SJSA1 (cell line): ENCODE measurements around the gene PLPPR2. TPM values are rescaled to one million over a fixed set of nuclear protein-coding genes. Genes with fewer than 3 reads are reported as not detected.
"Not testable (repeated sequence)": the region's sequence is repeated elsewhere in the genome, so short reads cannot be mapped to it uniquely, and the experiment has no call there.

Experiments
- DNase-seq, 2 experiments: peaks; one replicate each; pipeline ENCODE4 v3.0.0-alpha.2; 2015 to 2020; ENCODE audit warnings: low spot score in 2 of 2, low read depth in 1 of 2
- H3K27ac ChIP-seq: fragments of 250-450 bp; sonication (Bioruptor Pico); 2 replicates; pipeline ENCODE4 v1.5.1; 2020; ENCODE audit warnings: mild to moderate bottlenecking, moderate library complexity
- H3K27me3 ChIP-seq: fragments of 250-450 bp; sonication (Bioruptor Pico); replicated peaks from 2 replicates; pipeline ENCODE4 v1.5.1; 2020; ENCODE audit warnings: mild to moderate bottlenecking, moderate library complexity
- H3K36me3 ChIP-seq: fragments of 250-450 bp; sonication (Bioruptor Pico); 2 replicates; pipeline ENCODE4 v1.5.1; 2020; ENCODE audit warnings: mild to moderate bottlenecking
- H3K4me1 ChIP-seq: fragments of 250-450 bp; sonication (Bioruptor Pico); replicated peaks from 2 replicates; pipeline ENCODE4 v1.6.1; 2021; ENCODE audit warnings: mild to moderate bottlenecking
- H3K4me3 ChIP-seq: fragments of 250-450 bp; sonication (Bioruptor Pico); 2 replicates; pipeline ENCODE4 v1.5.1; 2020; ENCODE audit warnings: mild to moderate bottlenecking
- H3K9me3 ChIP-seq: fragments of 250-450 bp; sonication (Bioruptor Pico); replicated peaks from 2 replicates; pipeline ENCODE4 v1.5.1; 2020; ENCODE audit warnings: mild to moderate bottlenecking
- total RNA-seq: library from RNA; depleted of rRNA; stranded (reverse); fragments of >200 nt; shearing (Covaris generic); gene quantifications from 2 replicates; pipeline ENCODE4 v1.2.3, GENCODE V29; 2014

The PLPPR2 gene
- total RNA-seq, 1 experiment from 2014 or later = 22.3 TPM

- not testable (repeated sequence) for DNase-seq, H3K27me3 ChIP-seq, H3K4me3 ChIP-seq, H3K27ac ChIP-seq, H3K4me1 ChIP-seq, H3K36me3 ChIP-seq, H3K9me3 ChIP-seq
These were observed 21.4 kb upstream of the PLPPR2 start for GRCh38 chr19:11333838-11334237.

- Histone ChIP-seq H3K4me3 (no peak overlapping the region), H3K27ac (no peak overlapping the region), H3K4me1 (peaks cover 6% of the 10 kb centered on the region), H3K9me3 (no peaks in the 10 kb centered on the region), H3K27me3 (no peaks in the 10 kb centered on the region), H3K36me3 (no peaks in the 10 kb centered on the region)
- no peak for DNase-seq
These were observed 19.6 kb upstream of the PLPPR2 start for GRCh38 chr19:11335449-11336146.

GRCh38 chr19:11337080-11337479 lies 18.2 kb upstream of the PLPPR2 start:
- H3K4me1 ChIP-seq = peaks cover 6% of the 10 kb centered on the region
- H3K36me3 ChIP-seq = peaks cover 6% of the 10 kb centered on the region
- H3K27me3 ChIP-seq = no peaks in the 10 kb centered on the region
- no peak overlapping the region for H3K4me3 ChIP-seq
- no peak for DNase-seq
- no peak overlapping the region for H3K27ac ChIP-seq
- no peaks in the 10 kb centered on the region for H3K9me3 ChIP-seq

DNA sequence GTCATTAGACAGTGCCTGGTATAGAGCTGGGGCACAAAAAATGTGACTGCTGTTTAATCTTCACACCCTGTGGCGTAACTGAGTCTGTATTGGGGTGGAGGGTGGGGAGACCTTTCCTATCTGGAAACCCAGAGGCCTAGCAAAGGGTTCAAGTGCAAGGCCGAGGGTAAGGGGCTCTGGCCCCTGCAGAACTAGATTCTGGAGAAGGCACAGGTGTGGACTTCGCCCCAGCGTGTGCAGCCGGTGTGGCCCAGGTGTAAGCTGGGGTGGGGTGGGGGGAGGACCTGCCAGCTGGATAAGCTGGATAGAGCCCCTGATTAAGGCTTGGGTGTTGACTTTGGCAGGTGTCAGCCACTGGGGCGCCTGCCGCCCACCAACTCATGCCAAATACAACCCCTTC lies 17.1 kb upstream of the PLPPR2 start:
- H3K36me3 ChIP-seq = peaks cover 6% of the 10 kb centered on the region
- no peak for DNase-seq
- peaks cover 6% of the 10 kb centered on the region for H3K4me1 ChIP-seq
- no peak overlapping the region for H3K27ac ChIP-seq
- H3K4me3 ChIP-seq = no peak overlapping the region
- H3K27me3 ChIP-seq = no peaks in the 10 kb centered on the region
- H3K9me3 ChIP-seq = no peaks in the 10 kb centered on the region

DNA sequence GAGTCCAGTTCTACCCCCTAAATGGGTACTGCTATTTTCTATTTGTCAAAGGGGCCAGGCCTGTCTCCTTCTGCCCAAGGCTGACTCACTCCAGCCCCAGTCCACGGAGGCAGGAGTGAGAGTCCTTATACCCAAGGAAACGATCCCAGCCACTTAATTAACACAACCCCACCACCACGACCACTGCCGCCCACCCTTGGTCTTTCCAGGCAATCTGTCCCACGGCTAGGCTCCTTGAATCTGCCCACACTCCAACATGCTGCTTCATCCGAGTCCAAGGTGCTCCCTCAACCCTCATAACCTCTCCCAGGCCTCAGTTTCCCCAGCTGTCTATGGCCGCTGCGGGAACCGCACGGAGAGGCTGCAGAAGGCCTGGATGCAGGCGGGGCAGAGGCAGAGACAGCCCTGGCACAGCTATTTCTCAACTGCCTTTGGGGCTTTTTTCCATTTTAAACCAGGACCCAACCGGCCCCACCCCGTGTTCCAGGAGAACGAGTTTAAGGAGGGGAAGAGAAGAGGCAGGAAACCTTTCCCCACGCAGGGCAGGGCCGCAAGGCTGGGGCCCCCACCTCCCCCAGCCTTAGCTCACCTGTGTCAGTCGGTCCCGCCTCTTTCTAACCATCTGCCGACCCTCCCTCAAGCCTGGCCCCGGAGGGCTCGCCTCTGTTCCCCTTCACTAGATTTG lies 16.5 kb upstream of the PLPPR2 start:
- no peak for DNase-seq
- peaks cover 6% of the 10 kb centered on the region for H3K36me3 ChIP-seq
- H3K9me3 ChIP-seq = no peaks in the 10 kb centered on the region
- no peak overlapping the region for H3K27ac ChIP-seq
- H3K4me3 ChIP-seq = no peak overlapping the region
- no peaks in the 10 kb centered on the region for H3K27me3 ChIP-seq
- peaks cover 10% of the 10 kb centered on the region for H3K4me1 ChIP-seq

DNA sequence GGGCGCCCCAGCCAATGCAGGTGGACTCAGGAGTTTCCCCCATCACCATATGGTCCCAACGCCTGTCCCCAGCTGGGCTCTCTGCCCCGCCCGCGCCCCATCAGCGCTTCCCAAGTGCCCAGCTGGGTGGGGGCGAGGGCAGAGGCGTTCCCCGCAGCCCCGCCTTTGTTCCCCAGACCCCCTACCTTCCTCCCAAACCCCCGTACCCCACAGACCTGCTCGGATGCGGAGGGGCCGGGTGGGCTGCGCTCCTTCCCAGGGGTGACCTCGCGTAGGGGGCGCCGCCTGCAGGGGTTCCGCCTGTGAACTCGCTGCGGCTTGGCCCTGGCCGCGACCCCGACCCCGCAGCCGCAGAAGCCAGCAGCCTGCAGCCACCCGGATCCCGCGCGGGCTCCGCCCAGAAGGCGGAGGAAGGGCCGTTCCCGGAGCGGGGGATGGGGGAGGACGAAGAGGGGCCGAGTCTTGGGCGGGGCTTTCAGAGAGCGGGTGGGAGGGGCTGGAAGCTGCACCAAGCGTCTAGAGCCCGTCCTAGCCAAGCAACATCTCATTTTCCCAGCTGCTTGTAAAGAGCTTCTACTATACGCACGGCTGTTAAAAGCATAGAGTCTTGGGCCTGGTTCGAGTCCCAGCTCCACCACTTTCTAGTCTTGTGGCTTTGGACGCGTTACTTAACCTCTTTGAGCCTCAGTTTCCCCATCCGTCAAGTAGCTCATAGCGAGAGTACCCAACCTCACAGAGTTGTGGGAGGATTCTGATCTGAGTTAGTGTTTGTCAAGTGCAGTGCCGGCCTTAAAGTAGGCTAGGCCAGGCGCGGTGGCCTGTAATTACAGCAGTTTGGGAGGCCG lies 15.8 kb upstream of the PLPPR2 start, which contains the start of gene RAB3D:
Gene RAB3D, minus strand, starts transcription at position 404 of the 845 bp plus-strand sequence. CDS start 2,258 bp downstream, outside the sequence.
- Histone ChIP-seq H3K27me3 (no peaks in the 10 kb centered on the region), H3K27ac (no peak within 1 kb of the TSS)
- DNase-seq = peak in 1 of 2 experiments; percentile 74

GRCh38 chr19:11340099-11340467 lies 15.1 kb upstream of the PLPPR2 start:
- H3K4me3 ChIP-seq = not testable (repeated sequence)

More for the DNA sequence above, 15.8 kb upstream of the PLPPR2 start, which contains the start of gene RAB3D:
- peaks cover 17% of the 10 kb centered on the region for H3K4me1 ChIP-seq
- no peaks in the 10 kb centered on the region for H3K9me3 ChIP-seq
- H3K36me3 ChIP-seq = peaks cover 6% of the 10 kb centered on the region
- 0 out of 2 replicates have a peak within 1 kb of the TSS, but pooled peaks have one; percentile 12 for H3K4me3 ChIP-seq

GRCh38 chr19:11342429-11342828 lies 12.8 kb upstream of the PLPPR2 start:
- DNase-seq = no peak
- Histone ChIP-seq H3K4me3 (no peak overlapping the region), H3K27me3 (no peaks in the 10 kb centered on the region), H3K36me3 (peaks cover 6% of the 10 kb centered on the region), H3K9me3 (no peaks in the 10 kb centered on the region), H3K4me1 (peaks cover 37% of the 10 kb centered on the region), H3K27ac (no peak overlapping the region)

More at GRCh38 chr19:11340099-11340467, 15.1 kb upstream of the PLPPR2 start:
- H3K36me3 ChIP-seq, H3K27ac ChIP-seq, DNase-seq, H3K27me3 ChIP-seq, H3K9me3 ChIP-seq: not testable (repeated sequence)
- peaks cover 23% of the 10 kb centered on the region for H3K4me1 ChIP-seq

- peaks cover 31% of the 10 kb centered on the region for H3K4me1 ChIP-seq
- peak overlapping the region; percentile 51 for H3K4me3 ChIP-seq
- no peak overlapping the region for H3K27ac ChIP-seq
- H3K36me3 ChIP-seq = peaks cover 6% of the 10 kb centered on the region
- no peak for DNase-seq
- H3K9me3 ChIP-seq = peaks cover 9% of the 10 kb centered on the region
- H3K27me3 ChIP-seq = no peaks in the 10 kb centered on the region
These were observed 10.0 kb upstream of the PLPPR2 start for GRCh38 chr19:11345122-11345803.

GRCh38 chr19:11346104-11346940 lies 8.9 kb upstream of the PLPPR2 start, which contains the start of the genes CCDC159 and TMEM205:
Gene CCDC159, plus strand, starts transcription at chr19:11346519. Its CDS starts 88 bp downstream, at chr19:11346607.
Gene TMEM205, minus strand, starts transcription at chr19:11346268. Its CDS starts 649 bp downstream, at chr19:11345619.
- peak; percentile 97 to 99 for DNase-seq
- Histone ChIP-seq H3K27me3 (no peaks in the 10 kb centered on the region), H3K36me3 (peaks cover 4% of the 10 kb centered on the region), H3K4me1 (peaks cover 31% of the 10 kb centered on the region), H3K4me3 (peak within 1 kb of the TSS; percentile 51), H3K27ac (peak within 1 kb of the TSS; percentile 24), H3K9me3 (peaks cover 9% of the 10 kb centered on the region)

- Histone ChIP-seq H3K4me1 (peaks cover 31% of the 10 kb centered on the region), H3K27me3 (no peaks in the 10 kb centered on the region), H3K9me3 (peaks cover 9% of the 10 kb centered on the region), H3K4me3 (no peak overlapping the region), H3K27ac (no peak overlapping the region), H3K36me3 (no peaks in the 10 kb centered on the region)
- DNase-seq = no peak
These were observed 7.6 kb upstream of the PLPPR2 start for GRCh38 chr19:11347546-11348039.

DNA sequence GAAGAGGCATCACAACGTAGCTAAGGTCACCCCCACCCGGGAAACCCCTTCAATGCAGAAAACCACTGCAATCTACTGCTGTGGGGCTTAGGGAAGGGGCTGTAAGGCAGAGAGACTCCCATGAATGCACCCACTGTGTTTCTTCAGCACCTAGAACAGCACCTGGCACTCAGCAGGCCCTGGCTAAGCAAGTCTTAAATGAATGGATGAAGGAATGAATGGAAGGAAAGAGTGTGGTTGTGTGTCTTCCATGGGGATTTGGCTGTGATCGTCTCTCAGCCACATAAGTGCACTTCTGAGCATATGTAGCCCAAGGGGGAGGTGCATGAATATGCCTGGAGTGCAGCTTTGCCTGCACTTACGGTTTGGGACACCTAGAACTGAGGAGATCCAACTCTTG lies 6.1 kb upstream of the PLPPR2 start:
- Histone ChIP-seq H3K27ac (no peak overlapping the region), H3K27me3 (no peaks in the 10 kb centered on the region), H3K36me3 (no peaks in the 10 kb centered on the region)

More for the DNA sequence above, 6.1 kb upstream of the PLPPR2 start:
- no peak for DNase-seq
- peaks cover 9% of the 10 kb centered on the region for H3K9me3 ChIP-seq
- H3K4me1 ChIP-seq = peaks cover 23% of the 10 kb centered on the region
- H3K4me3 ChIP-seq = no peak overlapping the region
